Mammary epithelial cell (primary cell): ENCODE results near the gene AGAP1.

Experiments
- EZH2 ChIP-seq: IDR thresholded peaks from 2 replicates; pipeline ENCODE4 v1.6.1; 2012; ENCODE audit warnings: low read length, inconsistent platforms, borderline replicate concordance
- TF ChIP-seq, protein P1 (sequence below), 2 donors: IDR thresholded peaks in 1 of 2; conservative IDR thresholded peaks in 1 of 2; 2 replicates each; pipeline ENCODE4 v1.5.1; 2011 to 2012; ENCODE audit warnings: inconsistent platforms in 2 of 2, low read length in 2 of 2, mild to moderate bottlenecking in 2 of 2, control low read depth in 1 of 2, low read depth in 1 of 2; ENCODE audit not compliant: insufficient read depth in 1 of 2; ENCODE audit errors: extremely low read depth in 1 of 2

- TF ChIP-seq, protein P1, sequence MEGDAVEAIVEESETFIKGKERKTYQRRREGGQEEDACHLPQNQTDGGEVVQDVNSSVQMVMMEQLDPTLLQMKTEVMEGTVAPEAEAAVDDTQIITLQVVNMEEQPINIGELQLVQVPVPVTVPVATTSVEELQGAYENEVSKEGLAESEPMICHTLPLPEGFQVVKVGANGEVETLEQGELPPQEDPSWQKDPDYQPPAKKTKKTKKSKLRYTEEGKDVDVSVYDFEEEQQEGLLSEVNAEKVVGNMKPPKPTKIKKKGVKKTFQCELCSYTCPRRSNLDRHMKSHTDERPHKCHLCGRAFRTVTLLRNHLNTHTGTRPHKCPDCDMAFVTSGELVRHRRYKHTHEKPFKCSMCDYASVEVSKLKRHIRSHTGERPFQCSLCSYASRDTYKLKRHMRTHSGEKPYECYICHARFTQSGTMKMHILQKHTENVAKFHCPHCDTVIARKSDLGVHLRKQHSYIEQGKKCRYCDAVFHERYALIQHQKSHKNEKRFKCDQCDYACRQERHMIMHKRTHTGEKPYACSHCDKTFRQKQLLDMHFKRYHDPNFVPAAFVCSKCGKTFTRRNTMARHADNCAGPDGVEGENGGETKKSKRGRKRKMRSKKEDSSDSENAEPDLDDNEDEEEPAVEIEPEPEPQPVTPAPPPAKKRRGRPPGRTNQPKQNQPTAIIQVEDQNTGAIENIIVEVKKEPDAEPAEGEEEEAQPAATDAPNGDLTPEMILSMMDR (conservative IDR thresholded peaks at IDR 0.05 in 1 of 2, IDR thresholded peaks at IDR 0.05 in 1 of 2; ENCODE audit: extremely low read depth in 1 of 2, insufficient read depth in 1 of 2, low read depth in 1 of 2, low read length in 2 of 2): no peak
- TF ChIP-seq EZH2: no peak
Measured at GRCh38 chr2:236089271-236090026, 595.6 kb downstream of the AGAP1 start.
